Measurements from ENCODE around the gene CHCHD3. TPM values are rescaled to one million over a fixed set of nuclear protein-coding genes. Genes with fewer than 3 reads are reported as not detected.

Gene CHCHD3
- total RNA-seq, 1 experiment from 2014 or later, result 89.9 TPM

- H3K9me3 Mint-ChIP-seq (ENCODE audit: low read depth, unreplicated experiment), result no peaks in the 10 kb centered on the region
- no peak overlapping the region for H3K4me3 Mint-ChIP-seq (ENCODE audit: low read depth, unreplicated experiment)
- no peaks in the 10 kb centered on the region for H3K27me3 Mint-ChIP-seq (ENCODE audit: unreplicated experiment)
- intact Hi-C loops (cut with micrococcal nuclease; ENCODE audit: unreplicated experiment), result no loop called here
- no peak for DNase-seq
- H3K4me1 Mint-ChIP-seq (ENCODE audit: low read depth, unreplicated experiment), result peaks cover 3% of the 10 kb centered on the region
- CTCF ChIA-PET, result no interaction called here
- no TSS peak for BruUV-seq (replicated peaks)
- H3K27ac Mint-ChIP-seq (ENCODE audit: unreplicated experiment), result no peak overlapping the region
- TF ChIP-seq, protein P1, sequence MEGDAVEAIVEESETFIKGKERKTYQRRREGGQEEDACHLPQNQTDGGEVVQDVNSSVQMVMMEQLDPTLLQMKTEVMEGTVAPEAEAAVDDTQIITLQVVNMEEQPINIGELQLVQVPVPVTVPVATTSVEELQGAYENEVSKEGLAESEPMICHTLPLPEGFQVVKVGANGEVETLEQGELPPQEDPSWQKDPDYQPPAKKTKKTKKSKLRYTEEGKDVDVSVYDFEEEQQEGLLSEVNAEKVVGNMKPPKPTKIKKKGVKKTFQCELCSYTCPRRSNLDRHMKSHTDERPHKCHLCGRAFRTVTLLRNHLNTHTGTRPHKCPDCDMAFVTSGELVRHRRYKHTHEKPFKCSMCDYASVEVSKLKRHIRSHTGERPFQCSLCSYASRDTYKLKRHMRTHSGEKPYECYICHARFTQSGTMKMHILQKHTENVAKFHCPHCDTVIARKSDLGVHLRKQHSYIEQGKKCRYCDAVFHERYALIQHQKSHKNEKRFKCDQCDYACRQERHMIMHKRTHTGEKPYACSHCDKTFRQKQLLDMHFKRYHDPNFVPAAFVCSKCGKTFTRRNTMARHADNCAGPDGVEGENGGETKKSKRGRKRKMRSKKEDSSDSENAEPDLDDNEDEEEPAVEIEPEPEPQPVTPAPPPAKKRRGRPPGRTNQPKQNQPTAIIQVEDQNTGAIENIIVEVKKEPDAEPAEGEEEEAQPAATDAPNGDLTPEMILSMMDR (IDR thresholded peaks at IDR 0.05; ENCODE audit: unreplicated experiment), result no peak
- H3K36me3 Mint-ChIP-seq (ENCODE audit: insufficient read depth, unreplicated experiment), result no peaks in the 10 kb centered on the region
These were observed 271.3 kb downstream of the CHCHD3 start for GRCh38 chr7:132810561-132810960.

DNA sequence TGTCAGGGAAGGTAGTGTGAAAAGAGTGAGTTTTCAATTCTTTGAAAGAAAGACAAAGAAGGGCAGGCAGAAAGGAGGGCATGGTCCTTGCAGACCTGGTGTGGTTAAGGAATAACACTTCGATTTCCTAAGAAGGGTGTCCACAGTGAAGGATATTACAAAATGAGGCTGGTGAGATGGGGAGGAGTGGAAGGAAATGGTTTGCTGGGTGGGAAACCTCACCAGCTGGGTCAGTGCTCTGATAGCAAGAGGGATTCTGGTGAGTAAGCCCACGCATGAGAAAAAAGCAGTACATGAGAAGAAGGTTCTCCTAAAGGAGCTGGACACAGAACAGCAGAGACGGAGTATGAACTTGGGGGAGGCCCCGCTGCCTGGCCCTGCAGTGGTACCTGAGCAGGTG, 275.1 kb downstream of the CHCHD3 start:
- no peaks in the 10 kb centered on the region for H3K9me3 Mint-ChIP-seq (ENCODE audit: low read depth, unreplicated experiment)

DNA sequence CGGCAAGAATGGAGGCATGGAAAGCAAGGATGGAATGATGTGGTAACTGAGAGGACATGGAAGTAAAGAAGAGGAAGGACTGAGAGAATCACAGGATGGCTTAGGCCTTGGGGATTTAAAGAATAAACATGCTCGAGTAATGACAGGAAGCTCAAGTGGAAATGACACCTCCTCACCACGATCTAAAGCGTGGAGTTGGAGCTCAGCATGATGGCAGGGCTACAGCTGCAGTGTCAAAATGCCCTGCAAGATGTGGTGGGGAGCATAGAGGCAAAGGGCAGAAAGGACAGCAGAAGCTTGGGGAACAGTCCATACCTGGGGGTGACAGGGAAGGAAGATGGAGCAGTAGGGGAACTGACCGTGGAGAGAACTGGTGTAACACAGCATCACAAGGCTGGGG, 276.1 kb downstream of the CHCHD3 start:
- H3K4me1 Mint-ChIP-seq (ENCODE audit: low read depth, unreplicated experiment), result peaks cover 1% of the 10 kb centered on the region
- H3K27me3 Mint-ChIP-seq (ENCODE audit: unreplicated experiment), result no peaks in the 10 kb centered on the region
- intact Hi-C loops (cut with micrococcal nuclease; ENCODE audit: unreplicated experiment), result no loop called here
- no peak overlapping the region for H3K27ac Mint-ChIP-seq (ENCODE audit: unreplicated experiment)
- TF ChIP-seq, protein P1 (IDR thresholded peaks at IDR 0.05; ENCODE audit: unreplicated experiment), result no peak
- DNase-seq, result no peak
- no peaks in the 10 kb centered on the region for H3K9me3 Mint-ChIP-seq (ENCODE audit: low read depth, unreplicated experiment)
- no peaks in the 10 kb centered on the region for H3K36me3 Mint-ChIP-seq (ENCODE audit: insufficient read depth, unreplicated experiment)
- CTCF ChIA-PET, result no interaction called here
- no peak overlapping the region for H3K4me3 Mint-ChIP-seq (ENCODE audit: low read depth, unreplicated experiment)
- no TSS peak for BruUV-seq (replicated peaks)

More for the DNA sequence above, 275.1 kb downstream of the CHCHD3 start:
- no peak for DNase-seq
- H3K36me3 Mint-ChIP-seq (ENCODE audit: insufficient read depth, unreplicated experiment), result no peaks in the 10 kb centered on the region
- TF ChIP-seq, protein P1 (IDR thresholded peaks at IDR 0.05; ENCODE audit: unreplicated experiment), result no peak
- H3K4me1 Mint-ChIP-seq (ENCODE audit: low read depth, unreplicated experiment), result no peaks in the 10 kb centered on the region
- no peak overlapping the region for H3K4me3 Mint-ChIP-seq (ENCODE audit: low read depth, unreplicated experiment)
- no TSS peak for BruUV-seq (replicated peaks)
- H3K27ac Mint-ChIP-seq (ENCODE audit: unreplicated experiment), result no peak overlapping the region
- no peaks in the 10 kb centered on the region for H3K27me3 Mint-ChIP-seq (ENCODE audit: unreplicated experiment)
- intact Hi-C loops (cut with micrococcal nuclease; ENCODE audit: unreplicated experiment), result no loop called here
- CTCF ChIA-PET, result no interaction called here

DNA sequence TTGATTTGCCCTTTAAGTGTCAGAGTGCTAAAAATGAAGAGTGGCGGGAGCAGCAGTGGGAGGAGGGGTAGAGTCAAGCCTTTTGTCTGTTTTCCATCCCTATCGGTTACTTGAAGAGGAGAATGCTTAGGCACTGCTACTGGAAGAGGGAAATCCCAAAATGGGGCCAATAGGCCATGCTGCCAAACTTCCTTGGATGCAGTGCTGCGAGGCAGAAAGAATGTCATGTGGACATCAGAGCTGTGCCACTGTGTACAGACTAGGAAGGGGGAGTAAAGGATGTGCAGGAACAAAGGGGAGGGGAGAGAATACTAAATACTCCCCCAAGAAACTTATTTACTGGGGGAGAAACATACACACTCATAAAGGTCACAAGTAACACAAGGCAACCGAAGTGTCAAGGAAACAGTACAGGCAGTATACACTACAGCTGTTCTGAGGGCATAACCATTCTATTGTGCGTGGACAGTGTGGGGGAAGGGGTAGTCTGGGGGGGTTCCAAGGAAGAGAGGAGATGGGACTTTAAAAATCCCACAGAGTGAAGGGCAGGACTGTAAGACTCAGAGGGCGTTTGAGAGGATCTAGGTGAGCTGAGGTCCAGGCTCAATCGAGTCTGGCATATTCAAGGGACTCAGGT, 276.9 kb downstream of the CHCHD3 start:
- no TSS peak for BruUV-seq (replicated peaks)
- DNase-seq, result no peak
- H3K27ac Mint-ChIP-seq (ENCODE audit: unreplicated experiment), result no peak overlapping the region
- H3K27me3 Mint-ChIP-seq (ENCODE audit: unreplicated experiment), result no peaks in the 10 kb centered on the region
- CTCF ChIA-PET, result no interaction called here
- no peaks in the 10 kb centered on the region for H3K36me3 Mint-ChIP-seq (ENCODE audit: insufficient read depth, unreplicated experiment)
- H3K9me3 Mint-ChIP-seq (ENCODE audit: low read depth, unreplicated experiment), result no peaks in the 10 kb centered on the region
- TF ChIP-seq, protein P1 (IDR thresholded peaks at IDR 0.05; ENCODE audit: unreplicated experiment), result no peak
- H3K4me3 Mint-ChIP-seq (ENCODE audit: low read depth, unreplicated experiment), result no peak overlapping the region
- intact Hi-C loops (cut with micrococcal nuclease; ENCODE audit: unreplicated experiment), result no loop called here
- H3K4me1 Mint-ChIP-seq (ENCODE audit: low read depth, unreplicated experiment), result peaks cover 8% of the 10 kb centered on the region

All from Calu3 (cell line).